WTC11 (cell line): ENCODE measurements around the gene PAX9. TPM values are rescaled to one million over a fixed set of nuclear protein-coding genes. Genes with fewer than 3 reads are reported as not detected.

ENCODE experiments used
- ATAC-seq: fragments of 200-7000 bp; cut with Tn5 transposase; 2 replicates; pipeline ENCODE4 v1.10.0; 2021; ENCODE audit warnings: mild to moderate bottlenecking, moderate library complexity
- CTCF ChIA-PET: fragments of 300-600 bp; sonication (Branson Sonifier 250); formaldehyde crosslinking; loops from one replicate; lab custom pipeline; 2021; ENCODE audit warnings: antibody characterized with exemption; lab: Charles Lee
- POLR2A ChIA-PET: fragments of 350-600 bp; sonication (Branson Sonifier 250); formaldehyde crosslinking; loops from one replicate; lab custom pipeline; 2021; ENCODE audit warnings: antibody characterized with exemption; lab: Charles Lee
- DNase-seq: peaks from one replicate; pipeline ENCODE4 v3.0.0; 2021; ENCODE audit warnings: low spot score
- H3K27ac Mint-ChIP-seq: 2 replicates; pipeline ENCODE4 v1.8.0; 2021; ENCODE audit warnings: mixed read lengths
- H3K27me3 Mint-ChIP-seq: 2 replicates; pipeline ENCODE4 v1.8.0; 2021; ENCODE audit warnings: low read depth, mild to moderate bottlenecking, moderate library complexity, mixed read lengths
- H3K36me3 Mint-ChIP-seq: 2 replicates; pipeline ENCODE4 v1.8.0; 2021; ENCODE audit warnings: mixed read lengths
- H3K4me1 Mint-ChIP-seq: 2 replicates; pipeline ENCODE4 v1.8.0; 2022; ENCODE audit warnings: mixed read lengths
- H3K4me3 Mint-ChIP-seq: 2 replicates; pipeline ENCODE4 v1.8.0; 2021; ENCODE audit warnings: mild to moderate bottlenecking, moderate library complexity, mixed read lengths
- H3K9me3 Mint-ChIP-seq: 2 replicates; pipeline ENCODE4 v1.8.0; 2021; ENCODE audit warnings: mixed read lengths
- ATF1 ChIP-seq: sonication (generic); formaldehyde crosslinking; IDR thresholded peaks from 2 replicates; pipeline ENCODE4 v1.8.1; 2023; ENCODE audit warnings: mild to moderate bottlenecking, moderate library complexity, missing genetic modification reagents
- IRF2 ChIP-seq: sonication (generic); formaldehyde crosslinking; IDR thresholded peaks from 2 replicates; pipeline ENCODE4 v1.8.0; 2022; ENCODE audit warnings: low read depth, missing genetic modification reagents, borderline replicate concordance
- KAT7 ChIP-seq: sonication (generic); formaldehyde crosslinking; IDR thresholded peaks from 2 replicates; pipeline ENCODE4 v1.8.1; 2023; ENCODE audit warnings: missing genetic modification reagents, mild to moderate bottlenecking, borderline replicate concordance
- SMAD4 ChIP-seq: sonication (generic); formaldehyde crosslinking; IDR thresholded peaks from 2 replicates; pipeline ENCODE4 v1.8.0; 2022; ENCODE audit warnings: mild to moderate bottlenecking, missing genetic modification reagents
- ZNF121 ChIP-seq: sonication (generic); formaldehyde crosslinking; IDR thresholded peaks from 2 replicates; pipeline ENCODE4 v1.8.0; 2023; ENCODE audit warnings: missing genetic modification reagents
- ZNF416 ChIP-seq: fragments of 250-450 bp; sonication (Bioruptor Pico); IDR thresholded peaks from 2 replicates; pipeline ENCODE4 v1.9.0; 2021; ENCODE audit warnings: mild to moderate bottlenecking, inconsistent platforms
- ZNF423 ChIP-seq: fragments of 250-450 bp; sonication (Bioruptor Pico); IDR thresholded peaks from 2 replicates; pipeline ENCODE4 v2.1.2; 2022; ENCODE audit warnings: mild to moderate bottlenecking, moderate library complexity
- total RNA-seq: library from RNA; stranded (reverse); gene quantifications from 3 replicates; pipeline ENCODE4 v1.2.3, GENCODE V29; 2021
- TF ChIP-seq, protein P1 (sequence below): sonication (generic); formaldehyde crosslinking; IDR thresholded peaks from 2 replicates; pipeline ENCODE4 v1.8.0; 2022; ENCODE audit warnings: missing genetic modification reagents
- TF ChIP-seq, protein P2 (sequence below): sonication (generic); formaldehyde crosslinking; IDR thresholded peaks from 2 replicates; pipeline ENCODE4 v1.8.1; 2022; ENCODE audit warnings: low read depth, missing genetic modification reagents, borderline replicate concordance
- TF ChIP-seq, protein P3 (sequence below): sonication (generic); formaldehyde crosslinking; IDR thresholded peaks from 2 replicates; pipeline ENCODE4 v1.8.1; 2023; ENCODE audit warnings: mild to moderate bottlenecking, missing genetic modification reagents
- TF ChIP-seq, protein P4 (sequence below): fragments of 250-450 bp; sonication (Bioruptor Pico); conservative IDR thresholded peaks from 2 replicates; pipeline ENCODE4 v1.9.0; 2021; ENCODE audit warnings: mild to moderate bottlenecking
- TF ChIP-seq, protein P5 (sequence below): sonication (generic); formaldehyde crosslinking; IDR thresholded peaks from 2 replicates; pipeline ENCODE4 v1.8.1; 2023; ENCODE audit warnings: mild to moderate bottlenecking, missing genetic modification reagents, moderate library complexity
- TF ChIP-seq, protein P6 (sequence below): sonication (generic); formaldehyde crosslinking; IDR thresholded peaks from 2 replicates; pipeline ENCODE4 v1.8.0; 2022; ENCODE audit warnings: mild to moderate bottlenecking, missing genetic modification reagents
- TF ChIP-seq, protein P7 (sequence below): sonication (generic); formaldehyde crosslinking; IDR thresholded peaks from 2 replicates; pipeline ENCODE4 v1.8.1; 2023; ENCODE audit warnings: mild to moderate bottlenecking, missing genetic modification reagents, moderate library complexity

The PAX9 gene
- total RNA-seq, 1 experiment from 2014 or later = not detected

DNA sequence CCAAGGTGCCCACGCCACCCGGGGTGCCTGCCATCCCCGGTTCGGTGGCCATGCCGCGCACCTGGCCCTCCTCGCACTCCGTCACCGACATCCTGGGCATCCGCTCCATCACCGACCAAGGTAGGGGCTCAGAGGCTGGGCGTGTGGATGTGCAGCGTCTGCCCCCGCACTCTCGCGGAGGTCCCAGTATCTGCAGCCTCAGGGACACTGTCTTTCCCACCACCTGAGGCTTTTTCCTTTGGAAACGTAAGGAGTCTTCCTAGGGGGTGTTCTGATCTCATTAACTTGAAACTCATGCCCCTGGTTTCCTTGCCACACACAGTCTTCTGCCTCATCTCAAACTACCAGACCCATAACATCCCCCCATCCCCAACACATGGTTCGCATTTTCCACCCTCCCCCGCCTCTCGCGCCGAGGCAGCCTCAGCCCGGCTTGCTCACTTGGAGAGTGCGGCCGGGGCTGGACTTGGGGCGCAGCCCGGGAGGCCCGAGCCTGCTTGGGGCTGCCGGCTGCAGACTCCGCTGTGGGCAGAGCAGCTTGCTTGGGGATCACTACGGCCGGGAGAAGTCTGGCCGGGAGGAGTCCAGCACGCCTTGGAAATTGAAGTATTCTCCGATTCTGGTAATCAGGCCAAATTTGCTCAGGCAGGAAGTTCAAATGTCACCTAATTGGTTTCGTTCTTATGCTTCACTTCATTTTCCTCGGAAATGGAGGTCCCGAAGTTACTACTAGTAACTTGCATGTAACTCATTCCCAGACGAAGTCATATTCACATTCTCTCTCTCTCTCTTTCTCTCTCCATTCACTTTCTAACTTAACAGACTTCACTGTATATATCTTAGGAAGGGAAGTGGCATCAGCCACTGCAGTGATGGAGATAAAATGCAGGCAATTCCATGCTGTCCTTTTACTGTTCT, 2.0 kb downstream of the PAX9 start:
- TF ChIP-seq ATF1 (CRISPR knock-in tag) = no peak
- TF ChIP-seq, protein P1, sequence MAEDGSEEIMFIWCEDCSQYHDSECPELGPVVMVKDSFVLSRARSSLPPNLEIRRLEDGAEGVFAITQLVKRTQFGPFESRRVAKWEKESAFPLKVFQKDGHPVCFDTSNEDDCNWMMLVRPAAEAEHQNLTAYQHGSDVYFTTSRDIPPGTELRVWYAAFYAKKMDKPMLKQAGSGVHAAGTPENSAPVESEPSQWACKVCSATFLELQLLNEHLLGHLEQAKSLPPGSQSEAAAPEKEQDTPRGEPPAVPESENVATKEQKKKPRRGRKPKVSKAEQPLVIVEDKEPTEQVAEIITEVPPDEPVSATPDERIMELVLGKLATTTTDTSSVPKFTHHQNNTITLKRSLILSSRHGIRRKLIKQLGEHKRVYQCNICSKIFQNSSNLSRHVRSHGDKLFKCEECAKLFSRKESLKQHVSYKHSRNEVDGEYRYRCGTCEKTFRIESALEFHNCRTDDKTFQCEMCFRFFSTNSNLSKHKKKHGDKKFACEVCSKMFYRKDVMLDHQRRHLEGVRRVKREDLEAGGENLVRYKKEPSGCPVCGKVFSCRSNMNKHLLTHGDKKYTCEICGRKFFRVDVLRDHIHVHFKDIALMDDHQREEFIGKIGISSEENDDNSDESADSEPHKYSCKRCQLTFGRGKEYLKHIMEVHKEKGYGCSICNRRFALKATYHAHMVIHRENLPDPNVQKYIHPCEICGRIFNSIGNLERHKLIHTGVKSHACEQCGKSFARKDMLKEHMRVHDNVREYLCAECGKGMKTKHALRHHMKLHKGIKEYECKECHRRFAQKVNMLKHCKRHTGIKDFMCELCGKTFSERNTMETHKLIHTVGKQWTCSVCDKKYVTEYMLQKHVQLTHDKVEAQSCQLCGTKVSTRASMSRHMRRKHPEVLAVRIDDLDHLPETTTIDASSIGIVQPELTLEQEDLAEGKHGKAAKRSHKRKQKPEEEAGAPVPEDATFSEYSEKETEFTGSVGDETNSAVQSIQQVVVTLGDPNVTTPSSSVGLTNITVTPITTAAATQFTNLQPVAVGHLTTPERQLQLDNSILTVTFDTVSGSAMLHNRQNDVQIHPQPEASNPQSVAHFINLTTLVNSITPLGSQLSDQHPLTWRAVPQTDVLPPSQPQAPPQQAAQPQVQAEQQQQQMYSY (CRISPR knock-in tag) = no peak
- TF ChIP-seq ZNF121 = no peak
- no peak for TF ChIP-seq ZNF416
- TF ChIP-seq, protein P2, sequence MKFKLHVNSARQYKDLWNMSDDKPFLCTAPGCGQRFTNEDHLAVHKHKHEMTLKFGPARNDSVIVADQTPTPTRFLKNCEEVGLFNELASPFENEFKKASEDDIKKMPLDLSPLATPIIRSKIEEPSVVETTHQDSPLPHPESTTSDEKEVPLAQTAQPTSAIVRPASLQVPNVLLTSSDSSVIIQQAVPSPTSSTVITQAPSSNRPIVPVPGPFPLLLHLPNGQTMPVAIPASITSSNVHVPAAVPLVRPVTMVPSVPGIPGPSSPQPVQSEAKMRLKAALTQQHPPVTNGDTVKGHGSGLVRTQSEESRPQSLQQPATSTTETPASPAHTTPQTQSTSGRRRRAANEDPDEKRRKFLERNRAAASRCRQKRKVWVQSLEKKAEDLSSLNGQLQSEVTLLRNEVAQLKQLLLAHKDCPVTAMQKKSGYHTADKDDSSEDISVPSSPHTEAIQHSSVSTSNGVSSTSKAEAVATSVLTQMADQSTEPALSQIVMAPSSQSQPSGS = no peak
- no peak for TF ChIP-seq SMAD4
- TF ChIP-seq, protein P3, sequence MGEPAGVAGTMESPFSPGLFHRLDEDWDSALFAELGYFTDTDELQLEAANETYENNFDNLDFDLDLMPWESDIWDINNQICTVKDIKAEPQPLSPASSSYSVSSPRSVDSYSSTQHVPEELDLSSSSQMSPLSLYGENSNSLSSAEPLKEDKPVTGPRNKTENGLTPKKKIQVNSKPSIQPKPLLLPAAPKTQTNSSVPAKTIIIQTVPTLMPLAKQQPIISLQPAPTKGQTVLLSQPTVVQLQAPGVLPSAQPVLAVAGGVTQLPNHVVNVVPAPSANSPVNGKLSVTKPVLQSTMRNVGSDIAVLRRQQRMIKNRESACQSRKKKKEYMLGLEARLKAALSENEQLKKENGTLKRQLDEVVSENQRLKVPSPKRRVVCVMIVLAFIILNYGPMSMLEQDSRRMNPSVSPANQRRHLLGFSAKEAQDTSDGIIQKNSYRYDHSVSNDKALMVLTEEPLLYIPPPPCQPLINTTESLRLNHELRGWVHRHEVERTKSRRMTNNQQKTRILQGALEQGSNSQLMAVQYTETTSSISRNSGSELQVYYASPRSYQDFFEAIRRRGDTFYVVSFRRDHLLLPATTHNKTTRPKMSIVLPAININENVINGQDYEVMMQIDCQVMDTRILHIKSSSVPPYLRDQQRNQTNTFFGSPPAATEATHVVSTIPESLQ (CRISPR knock-in tag) = no peak
- no peak for TF ChIP-seq KAT7 (CRISPR knock-in tag)
- TF ChIP-seq, protein P4, sequence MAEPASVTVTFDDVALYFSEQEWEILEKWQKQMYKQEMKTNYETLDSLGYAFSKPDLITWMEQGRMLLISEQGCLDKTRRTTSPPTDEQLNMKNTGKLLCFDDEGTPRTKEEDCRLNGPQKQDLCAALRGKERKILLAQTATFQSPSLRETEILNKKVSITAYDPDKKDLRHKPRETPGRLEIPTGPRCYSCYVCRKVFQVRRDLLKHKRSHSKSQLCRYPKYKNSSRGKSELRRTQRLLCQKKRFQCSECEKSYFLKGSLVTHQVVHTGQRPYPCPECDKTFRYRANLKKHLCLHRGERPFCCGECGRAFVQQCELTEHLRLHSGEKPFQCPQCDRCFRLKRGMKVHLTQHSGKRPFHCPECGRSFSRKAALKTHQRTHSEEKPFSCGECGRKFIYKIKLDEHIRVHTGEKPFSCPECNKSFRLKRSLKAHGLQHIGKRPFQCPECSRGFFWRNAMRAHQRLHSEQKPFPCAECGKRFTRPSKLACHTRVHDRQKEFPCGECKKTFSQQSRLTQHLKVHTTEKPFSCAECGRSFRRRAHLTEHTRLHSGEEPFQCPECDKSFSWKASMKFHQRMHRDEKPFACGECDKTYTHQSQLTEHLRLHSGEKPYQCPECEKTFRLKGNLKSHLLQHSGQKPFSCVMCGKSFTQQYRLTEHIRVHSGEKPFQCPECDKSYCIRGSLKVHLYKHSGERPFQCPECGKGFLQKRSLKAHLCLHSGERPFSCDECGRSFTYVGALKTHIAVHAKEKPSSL (CRISPR knock-in tag) = no peak
- no peak for TF ChIP-seq ZNF423 (CRISPR knock-in tag)
- no peak for TF ChIP-seq IRF2 (CRISPR knock-in tag)
- TF ChIP-seq, protein P5, sequence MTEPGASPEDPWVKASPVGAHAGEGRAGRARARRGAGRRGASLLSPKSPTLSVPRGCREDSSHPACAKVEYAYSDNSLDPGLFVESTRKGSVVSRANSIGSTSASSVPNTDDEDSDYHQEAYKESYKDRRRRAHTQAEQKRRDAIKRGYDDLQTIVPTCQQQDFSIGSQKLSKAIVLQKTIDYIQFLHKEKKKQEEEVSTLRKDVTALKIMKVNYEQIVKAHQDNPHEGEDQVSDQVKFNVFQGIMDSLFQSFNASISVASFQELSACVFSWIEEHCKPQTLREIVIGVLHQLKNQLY (CRISPR knock-in tag) = no peak
- TF ChIP-seq, protein P6, sequence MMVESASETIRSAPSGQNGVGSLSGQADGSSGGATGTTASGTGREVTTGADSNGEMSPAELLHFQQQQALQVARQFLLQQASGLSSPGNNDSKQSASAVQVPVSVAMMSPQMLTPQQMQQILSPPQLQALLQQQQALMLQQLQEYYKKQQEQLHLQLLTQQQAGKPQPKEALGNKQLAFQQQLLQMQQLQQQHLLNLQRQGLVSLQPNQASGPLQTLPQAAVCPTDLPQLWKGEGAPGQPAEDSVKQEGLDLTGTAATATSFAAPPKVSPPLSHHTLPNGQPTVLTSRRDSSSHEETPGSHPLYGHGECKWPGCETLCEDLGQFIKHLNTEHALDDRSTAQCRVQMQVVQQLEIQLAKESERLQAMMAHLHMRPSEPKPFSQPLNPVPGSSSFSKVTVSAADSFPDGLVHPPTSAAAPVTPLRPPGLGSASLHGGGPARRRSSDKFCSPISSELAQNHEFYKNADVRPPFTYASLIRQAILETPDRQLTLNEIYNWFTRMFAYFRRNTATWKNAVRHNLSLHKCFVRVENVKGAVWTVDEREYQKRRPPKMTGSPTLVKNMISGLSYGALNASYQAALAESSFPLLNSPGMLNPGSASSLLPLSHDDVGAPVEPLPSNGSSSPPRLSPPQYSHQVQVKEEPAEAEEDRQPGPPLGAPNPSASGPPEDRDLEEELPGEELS (CRISPR knock-in tag) = no peak
- TF ChIP-seq, protein P7, sequence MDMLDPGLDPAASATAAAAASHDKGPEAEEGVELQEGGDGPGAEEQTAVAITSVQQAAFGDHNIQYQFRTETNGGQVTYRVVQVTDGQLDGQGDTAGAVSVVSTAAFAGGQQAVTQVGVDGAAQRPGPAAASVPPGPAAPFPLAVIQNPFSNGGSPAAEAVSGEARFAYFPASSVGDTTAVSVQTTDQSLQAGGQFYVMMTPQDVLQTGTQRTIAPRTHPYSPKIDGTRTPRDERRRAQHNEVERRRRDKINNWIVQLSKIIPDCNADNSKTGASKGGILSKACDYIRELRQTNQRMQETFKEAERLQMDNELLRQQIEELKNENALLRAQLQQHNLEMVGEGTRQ = no peak
- peaks cover 99% of the 10 kb centered on the region for H3K27me3 Mint-ChIP-seq
- peaks cover 46% of the 10 kb centered on the region for H3K4me1 Mint-ChIP-seq
- H3K9me3 Mint-ChIP-seq = no peaks in the 10 kb centered on the region
- H3K27ac Mint-ChIP-seq = no peak overlapping the region
- peak; percentile 3 for ATAC-seq
- H3K36me3 Mint-ChIP-seq = no peaks in the 10 kb centered on the region
- POLR2A ChIA-PET = no interaction called here
- H3K4me3 Mint-ChIP-seq = peak overlapping the region; percentile 76
- DNase-seq = peak; percentile 66
- CTCF ChIA-PET = interaction anchor here (0.7 to 2.5 kb wide), 6 partner anchors 16 to 928 kb away, joined by 3 to 18 read pairs (median 4); no protein-coding TSS in a partner anchor
